K562 (cell line): ENCODE data around the gene SLC2A13. TPM values are rescaled to one million over a fixed set of nuclear protein-coding genes. Genes with fewer than 3 reads are reported as not detected.

ENCODE experiments used
- ATAC-seq: fragments of 200-7000 bp; cut with Tn5 transposase; 3 replicates; pipeline ENCODE4 v1.9.1; 2020; ENCODE audit warnings: moderate library complexity
- BruUV-seq: library from RNA; stranded (reverse); fragments of 400-500 nt; replicated peaks from 2 replicates; lab custom pipeline; 2021; lab: Mats Ljungman, UMichigan
- CTCF ChIA-PET: fragments of 300-600 bp; formaldehyde crosslinking; extraction: SDS; loops from one replicate; lab custom pipeline; 2021; ENCODE audit warnings: low intra/inter-chr PET ratio; lab: Yijun Ruan, JAX
- POLR2A ChIA-PET: fragments of 300-600, 350-650 bp; sonication (Branson Sonifier 250); formaldehyde crosslinking; extraction: SDS; loops from one replicate; lab custom pipeline; 2021; ENCODE audit warnings: antibody characterized with exemption, inconsistent platforms; lab: Yijun Ruan, JAX
- DNase-seq, 4 experiments: peaks; one replicate each; pipeline versions ENCODE4 v3.0.0 to v3.0.0-alpha.2; 2011 to 2018; ENCODE audit warnings: low spot score in 3 of 4, mixed read lengths in 3 of 4; ENCODE audit errors: extremely low read depth in 1 of 4
- FAIRE-seq: peaks from 2 replicates; lab custom pipeline; 2011; peaks lifted over from hg19 to GRCh38; lab: Jason Lieb, UNC
- H2AFZ ChIP-seq: 2 replicates; pipeline ENCODE4 v1.6.0; 2011; ENCODE audit warnings: low read depth, low read length, control low read depth, inconsistent platforms
- H3K27ac ChIP-seq: fragments of 200-600 bp; 3 replicates; pipeline ENCODE4 v1.8.0; 2011; ENCODE audit warnings: low read depth, mild to moderate bottlenecking, control low read depth, inconsistent platforms, low read length, moderate library complexity, mixed read lengths; ENCODE audit errors: extremely low read depth
- H3K27me3 ChIP-seq, 2 experiments: fragments of 300-600 bp in 1 of 2; 2 replicates in 1 of 2; 3 replicates in 1 of 2; pipeline versions ENCODE4 v1.6.0 to v1.8.0; 2011; ENCODE audit warnings: inconsistent platforms in 2 of 2, low read length in 2 of 2, mild to moderate bottlenecking in 1 of 2, mixed read lengths in 1 of 2, moderate library complexity in 1 of 2; ENCODE audit not compliant: control insufficient read depth in 2 of 2, insufficient read depth in 2 of 2
- H3K36me3 ChIP-seq: fragments of 300-600 bp; 3 replicates; pipeline ENCODE4 v1.8.0; 2011; ENCODE audit warnings: mild to moderate bottlenecking, low read length, inconsistent platforms; ENCODE audit not compliant: control insufficient read depth, insufficient read depth
- H3K4me1 ChIP-seq, 2 experiments: fragments of 200-600 bp in 1 of 2; replicated peaks in 1 of 2; 2 replicates in 1 of 2; 3 replicates in 1 of 2; pipeline versions ENCODE4 v1.5.1 to v1.8.0; 2011; ENCODE audit warnings: inconsistent platforms in 2 of 2, low read length in 2 of 2, mild to moderate bottlenecking in 1 of 2, mixed read lengths in 1 of 2, moderate library complexity in 1 of 2; ENCODE audit not compliant: control insufficient read depth in 2 of 2, insufficient read depth in 2 of 2
- H3K4me2 ChIP-seq: 2 replicates; pipeline ENCODE4 v1.6.1; 2011; ENCODE audit warnings: low read length, control low read depth, inconsistent platforms, mixed read lengths; ENCODE audit not compliant: insufficient read depth
- H3K4me3 ChIP-seq: fragments of 200-600 bp; sonication (generic), shearing (Covaris generic); 2 replicates; pipeline ENCODE4 v1.5.1; 2016; ENCODE audit warnings: control low read depth, inconsistent platforms
- H3K79me2 ChIP-seq: fragments of 200-600 bp; 3 replicates; pipeline ENCODE4 v1.8.0; 2011; ENCODE audit warnings: low read length, inconsistent platforms; ENCODE audit not compliant: control insufficient read depth, insufficient read depth
- H3K9ac ChIP-seq, 2 experiments: 2 replicates each; pipeline versions ENCODE4 v1.6.0 to v1.6.1; 2011; ENCODE audit warnings: low read depth in 2 of 2, low read length in 2 of 2, control low read depth in 1 of 2, inconsistent platforms in 1 of 2, mild to moderate bottlenecking in 1 of 2, mixed read lengths in 1 of 2; ENCODE audit not compliant: insufficient read depth in 1 of 2
- H3K9me1 ChIP-seq: one replicate; pipeline ENCODE4 v1.6.0; 2011; ENCODE audit warnings: inconsistent platforms, mild to moderate bottlenecking, low read length, moderate library complexity; ENCODE audit not compliant: control insufficient read depth, insufficient read depth
- H3K9me3 ChIP-seq: replicated peaks from 2 replicates; pipeline ENCODE4 v1.5.1; 2011; ENCODE audit warnings: low read depth, low read length, inconsistent platforms; ENCODE audit not compliant: control insufficient read depth, insufficient read depth
- H4K20me1 ChIP-seq: replicated peaks from 2 replicates; pipeline ENCODE4 v1.6.1; 2011; ENCODE audit warnings: low read length, inconsistent platforms, mixed read lengths; ENCODE audit not compliant: control insufficient read depth, insufficient read depth
- KLF6 ChIP-seq: fragments of 250-450 bp; sonication (Bioruptor Pico); IDR thresholded peaks from 2 replicates; pipeline ENCODE4 v1.4.0; 2020; ENCODE audit warnings: mild to moderate bottlenecking, moderate library complexity, borderline replicate concordance
- NELFE ChIP-seq: IDR thresholded peaks from 2 replicates; pipeline ENCODE4 v1.6.1; 2011; ENCODE audit warnings: mild to moderate bottlenecking; ENCODE audit not compliant: insufficient read depth, insufficient read length
- RBM22 ChIP-seq: fragments of 200-400 bp; formaldehyde crosslinking; IDR thresholded peaks from 2 replicates; pipeline ENCODE4 v1.6.1; 2018; ENCODE audit warnings: low read length, low read depth; ENCODE audit not compliant: poor library complexity, severe bottlenecking
- SIN3A ChIP-seq, 2 experiments: fragments of 150-350 bp in 1 of 2; IDR thresholded peaks; 2 replicates each; pipeline ENCODE4 v1.6.1; 2011 to 2016; ENCODE audit warnings: borderline replicate concordance in 2 of 2, low read depth in 2 of 2, low read length in 2 of 2, mild to moderate bottlenecking in 2 of 2, moderate library complexity in 2 of 2; ENCODE audit not compliant: control insufficient read depth in 1 of 2
- ZBTB9 ChIP-seq: fragments of 450-650 bp; formaldehyde crosslinking; IDR thresholded peaks from 2 replicates; pipeline ENCODE4 v1.4.0; 2020; ENCODE audit warnings: mild to moderate bottlenecking, moderate library complexity
- ZNF280A ChIP-seq: fragments of 450-650 bp; IDR thresholded peaks from 2 replicates; pipeline ENCODE4 v1.6.1; 2018; ENCODE audit warnings: mild to moderate bottlenecking, low read depth; ENCODE audit not compliant: partially characterized antibody
- ZNF551 ChIP-seq: fragments of 250-450 bp; sonication (Bioruptor Pico); IDR thresholded peaks from 2 replicates; pipeline ENCODE4 v1.5.0; 2021; ENCODE audit warnings: mild to moderate bottlenecking, moderate library complexity
- in situ Hi-C: fragments of 300-500 bp; cut with MboI; formaldehyde crosslinking; loops from 4 replicates; pipeline ENCODE4 v1.15.0; 2018; ENCODE audit warnings: inconsistent platforms, mixed read lengths
- intact Hi-C: fragments of 100-400 bp; cut with micrococcal nuclease; formaldehyde crosslinking; loops from 2 replicates; pipeline ENCODE4 v1.14.2; 2022
- polyA plus RNA-seq, 8 experiments: library from polyadenylated mRNA; depleted of rRNA in 4 of 8; stranded (reverse) in 5 of 8; unstranded in 3 of 8; fragments of >200 nt; fragmentation: Nextera tagmentation in 2 of 8; fragmentation: Illumina TruSeq in 1 of 8; extraction: Ambion mirVana in 2 of 8; extraction: Trizol in 1 of 8; gene quantifications; 2 replicates each; pipeline versions ENCODE4 v1.2.1 to v1.2.3, GENCODE V29; 2011 to 2014; ENCODE audit warnings: inconsistent platforms in 1 of 8, missing spikeins in 1 of 8
- total RNA-seq, 7 experiments: library from RNA; depleted of rRNA in 6 of 7; stranded (reverse); fragments of >200 nt in 6 of 7; fragmentation: Illumina TruSeq in 2 of 7; extraction: Trizol in 2 of 7; gene quantifications; 2 replicates each; pipeline versions ENCODE4 v1.2.1 to v1.2.3, GENCODE V29; 2011 to 2021; ENCODE audit warnings: low replicate concordance in 1 of 7
- TF ChIP-seq, protein P1 (sequence below): fragments of 450-650 bp; IDR thresholded peaks from 2 replicates; pipeline ENCODE4 v1.6.1; 2017; ENCODE audit warnings: mild to moderate bottlenecking, moderate library complexity
- TF ChIP-seq, protein P2 (sequence below): IDR thresholded peaks from 2 replicates; pipeline ENCODE4 v1.6.1; 2012; ENCODE audit warnings: low read depth, low read length, improper control_type of control experiment, borderline replicate concordance

Gene SLC2A13
- total and polyA plus RNA-seq, 9 of the 15 experiments (the other 6 are each of a cell fraction or from before 2014, with no cell fraction given), result 1.7 to 12.4 (median 9.0) TPM

GRCh38 chr12:39906237-39906636 is 199.6 kb downstream of the SLC2A13 start:
- no peak for TF ChIP-seq ZBTB9
- TF ChIP-seq ZNF551 (CRISPR knock-in tag), result no peak
- no peak for TF ChIP-seq RBM22
- no peak for TF ChIP-seq SIN3A (IDR thresholded peaks at IDR 0.05; ENCODE audit: borderline replicate concordance in 2 of 2, control insufficient read depth in 1 of 2, low read depth in 2 of 2, low read length in 2 of 2)
- TF ChIP-seq, protein P1, sequence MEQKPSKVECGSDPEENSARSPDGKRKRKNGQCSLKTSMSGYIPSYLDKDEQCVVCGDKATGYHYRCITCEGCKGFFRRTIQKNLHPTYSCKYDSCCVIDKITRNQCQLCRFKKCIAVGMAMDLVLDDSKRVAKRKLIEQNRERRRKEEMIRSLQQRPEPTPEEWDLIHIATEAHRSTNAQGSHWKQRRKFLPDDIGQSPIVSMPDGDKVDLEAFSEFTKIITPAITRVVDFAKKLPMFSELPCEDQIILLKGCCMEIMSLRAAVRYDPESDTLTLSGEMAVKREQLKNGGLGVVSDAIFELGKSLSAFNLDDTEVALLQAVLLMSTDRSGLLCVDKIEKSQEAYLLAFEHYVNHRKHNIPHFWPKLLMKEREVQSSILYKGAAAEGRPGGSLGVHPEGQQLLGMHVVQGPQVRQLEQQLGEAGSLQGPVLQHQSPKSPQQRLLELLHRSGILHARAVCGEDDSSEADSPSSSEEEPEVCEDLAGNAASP, result no peak
- TF ChIP-seq NELFE, result no peak
- TF ChIP-seq, protein P2, sequence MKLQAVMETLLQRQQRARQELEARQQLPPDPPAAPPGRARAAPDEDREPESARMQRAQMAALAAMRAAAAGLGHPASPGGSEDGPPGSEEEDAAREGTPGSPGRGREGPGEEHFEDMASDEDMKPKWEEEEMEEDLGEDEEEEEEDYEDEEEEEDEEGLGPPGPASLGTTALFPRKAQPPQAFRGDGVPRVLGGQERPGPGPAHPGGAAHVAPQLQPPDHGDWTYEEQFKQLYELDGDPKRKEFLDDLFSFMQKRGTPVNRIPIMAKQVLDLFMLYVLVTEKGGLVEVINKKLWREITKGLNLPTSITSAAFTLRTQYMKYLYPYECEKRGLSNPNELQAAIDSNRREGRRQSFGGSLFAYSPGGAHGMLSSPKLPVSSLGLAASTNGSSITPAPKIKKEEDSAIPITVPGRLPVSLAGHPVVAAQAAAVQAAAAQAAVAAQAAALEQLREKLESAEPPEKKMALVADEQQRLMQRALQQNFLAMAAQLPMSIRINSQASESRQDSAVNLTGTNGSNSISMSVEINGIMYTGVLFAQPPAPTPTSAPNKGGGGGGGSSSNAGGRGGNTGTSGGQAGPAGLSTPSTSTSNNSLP, result no peak
- no peak for TF ChIP-seq ZNF280A
- no peak for TF ChIP-seq KLF6 (CRISPR knock-in tag)
- TF ChIP-seq, all 486 proteins: peak for 0

More at GRCh38 chr12:39906237-39906636, 199.6 kb downstream of the SLC2A13 start:
- ATAC-seq (no peak), DNase-seq (no peak), FAIRE-seq (no peak)
- no peak overlapping the region for H3K4me2 ChIP-seq
- no peaks in the 10 kb centered on the region for H3K79me2 ChIP-seq
- no peak overlapping the region for H3K4me3 ChIP-seq
- H3K9ac ChIP-seq, result no peak overlapping the region
- in situ Hi-C loops (no loop called here), intact Hi-C loops (no loop called here)
- no peaks in the 10 kb centered on the region for H3K9me3 ChIP-seq
- CTCF ChIA-PET, result interaction anchor here (0.6 kb wide), 1 partner anchor 32 kb away, joined by 6 read pairs; no protein-coding TSS in a partner anchor
- H3K4me1 ChIP-seq, result no peaks in the 10 kb centered on the region
- no peaks in the 10 kb centered on the region for H3K9me1 ChIP-seq
- H3K27ac ChIP-seq, result no peak overlapping the region
- no peak overlapping the region for H2AFZ ChIP-seq
- BruUV-seq, result no TSS peak
- no peaks in the 10 kb centered on the region for H3K27me3 ChIP-seq
- H4K20me1 ChIP-seq, result no peaks in the 10 kb centered on the region; the same call in 1 of the 2 replicates
- H3K36me3 ChIP-seq, result no peaks in the 10 kb centered on the region
- POLR2A ChIA-PET, result interaction anchor here (1.0 kb wide), 2 partner anchors 9 to 21 kb away, joined by 3 to 6 read pairs; no protein-coding TSS in a partner anchor
